ENCODE results near the gene KCNAB3.

KCNAB3 gene

DNA sequence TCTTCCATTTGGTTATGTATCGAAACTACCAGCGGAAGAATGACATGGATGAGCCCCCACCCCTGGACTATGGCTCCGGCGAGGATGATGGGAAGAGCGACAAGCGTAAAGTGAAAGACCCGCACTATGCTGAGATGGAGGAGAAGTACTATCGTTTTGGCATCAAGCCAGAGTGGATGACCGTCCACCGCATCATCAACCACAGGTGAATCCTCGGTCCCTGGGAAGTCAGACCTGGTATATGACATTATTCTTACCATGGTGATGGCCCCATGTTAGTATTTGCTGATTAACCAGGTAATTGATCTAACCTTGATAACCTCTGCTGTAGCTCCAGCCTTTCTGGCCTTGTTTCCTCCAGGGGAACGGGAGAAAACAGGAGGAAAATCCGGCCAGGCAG lies 32.6 kb downstream of the KCNAB3 start:
- WGBS = 98% methylated on average over 13 of the region's 13 CpGs
- peaks cover 53% of the 10 kb centered on the region for H3K36me3 ChIP-seq (ENCODE audit: insufficient read depth, low read length)
- H3K27ac ChIP-seq (ENCODE audit: low read depth, low read length) = no peak overlapping the region
- no peak overlapping the region for H3K4me3 ChIP-seq (ENCODE audit: low read length)
- H3K9me3 ChIP-seq (ENCODE audit: insufficient read depth, low read depth, low read length) = no peaks in the 10 kb centered on the region
- no peak overlapping the region for H3K9ac ChIP-seq (ENCODE audit: low read depth, low read length)
- no peaks in the 10 kb centered on the region for H3K27me3 ChIP-seq (ENCODE audit: insufficient read depth, low read length)
- H3K4me1 ChIP-seq (ENCODE audit: insufficient read depth, low read length) = no peaks in the 10 kb centered on the region

DNA sequence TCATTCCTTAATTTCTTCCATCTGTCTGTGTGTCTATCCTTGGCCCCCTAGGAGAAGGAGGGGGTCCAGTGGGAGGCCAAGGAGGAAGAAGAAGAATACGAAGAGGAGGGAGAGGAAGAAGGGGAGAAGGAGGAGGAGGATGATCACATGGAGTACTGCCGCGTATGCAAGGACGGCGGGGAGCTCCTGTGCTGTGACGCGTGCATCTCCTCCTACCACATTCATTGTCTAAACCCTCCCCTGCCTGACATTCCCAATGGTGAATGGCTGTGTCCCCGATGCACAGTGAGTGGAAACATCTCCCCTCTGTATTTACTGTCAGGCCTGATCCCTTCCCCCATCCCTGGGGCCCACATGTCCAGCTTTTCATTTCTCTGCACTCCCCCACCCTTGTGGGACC lies 34.8 kb downstream of the KCNAB3 start:
- H3K36me3 ChIP-seq (ENCODE audit: insufficient read depth, low read length) = peaks cover 46% of the 10 kb centered on the region
- H3K27ac ChIP-seq (ENCODE audit: low read depth, low read length) = no peak overlapping the region
- H3K4me3 ChIP-seq (ENCODE audit: low read length) = no peak overlapping the region
- no peaks in the 10 kb centered on the region for H3K9me3 ChIP-seq (ENCODE audit: insufficient read depth, low read depth, low read length)
- no peak overlapping the region for H3K9ac ChIP-seq (ENCODE audit: low read depth, low read length)
- H3K4me1 ChIP-seq (ENCODE audit: insufficient read depth, low read length) = no peaks in the 10 kb centered on the region
- 97% methylated on average over 8 of the region's 8 CpGs for WGBS
- no peaks in the 10 kb centered on the region for H3K27me3 ChIP-seq (ENCODE audit: insufficient read depth, low read length)

DNA sequence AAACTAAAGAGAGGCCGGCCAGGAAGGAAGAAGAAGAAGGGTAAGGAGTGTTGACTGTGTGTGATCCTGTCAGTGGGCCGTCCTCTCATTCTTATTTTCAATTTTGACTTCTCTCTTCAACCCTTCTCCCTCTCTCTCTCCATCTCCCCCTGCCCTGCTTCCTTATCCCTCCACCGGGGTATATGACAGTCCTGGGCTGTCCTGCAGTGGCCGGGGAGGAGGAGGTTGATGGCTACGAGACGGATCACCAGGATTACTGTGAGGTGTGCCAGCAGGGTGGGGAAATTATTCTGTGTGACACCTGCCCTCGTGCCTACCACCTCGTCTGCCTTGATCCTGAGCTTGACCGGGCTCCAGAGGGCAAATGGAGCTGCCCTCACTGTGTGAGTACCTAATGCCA lies 35.4 kb downstream of the KCNAB3 start:
- H3K36me3 ChIP-seq (ENCODE audit: insufficient read depth, low read length) = peaks cover 41% of the 10 kb centered on the region
- H3K4me3 ChIP-seq (ENCODE audit: low read length) = no peak overlapping the region
- WGBS = 93% methylated on average over 9 of the region's 9 CpGs

DNA sequence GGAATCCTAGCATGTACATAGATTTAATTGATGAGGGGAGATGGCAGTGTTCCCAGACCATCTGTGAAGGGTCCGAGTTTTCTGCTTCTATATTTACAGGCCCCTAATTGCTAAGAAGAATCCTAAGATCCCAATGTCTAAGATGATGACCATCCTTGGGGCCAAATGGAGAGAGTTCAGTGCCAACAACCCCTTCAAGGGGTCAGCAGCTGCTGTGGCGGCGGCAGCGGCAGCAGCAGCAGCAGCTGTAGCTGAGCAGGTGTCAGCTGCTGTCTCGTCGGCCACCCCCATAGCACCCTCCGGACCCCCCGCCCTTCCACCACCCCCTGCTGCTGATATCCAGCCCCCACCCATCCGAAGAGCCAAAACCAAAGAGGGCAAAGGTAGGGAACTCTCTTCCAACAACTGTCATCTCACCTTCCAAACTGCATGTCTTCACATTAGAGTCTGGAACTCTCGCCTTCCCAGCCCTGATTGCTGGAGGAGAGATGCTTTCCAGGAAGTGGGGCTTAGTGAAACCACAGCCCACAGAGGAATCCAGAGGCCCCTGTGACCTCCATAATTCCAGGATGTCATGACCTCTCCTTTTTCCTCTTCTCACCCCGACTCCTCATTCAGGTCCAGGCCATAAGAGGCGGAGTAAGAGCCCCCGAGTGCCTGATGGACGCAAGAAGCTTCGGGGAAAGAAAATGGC lies 36.3 kb downstream of the KCNAB3 start:
- no peaks in the 10 kb centered on the region for H3K9me3 ChIP-seq (ENCODE audit: insufficient read depth, low read depth, low read length)
- no peak overlapping the region for H3K27ac ChIP-seq (ENCODE audit: low read depth, low read length)
- 95% methylated on average over 13 of the region's 15 CpGs for WGBS
- H3K27me3 ChIP-seq (ENCODE audit: insufficient read depth, low read length) = no peaks in the 10 kb centered on the region
- no peak overlapping the region for H3K9ac ChIP-seq (ENCODE audit: low read depth, low read length)
- peaks cover 14% of the 10 kb centered on the region for H3K4me1 ChIP-seq (ENCODE audit: insufficient read depth, low read length)
- H3K36me3 ChIP-seq (ENCODE audit: insufficient read depth, low read length) = peaks cover 34% of the 10 kb centered on the region
- no peak overlapping the region for H3K4me3 ChIP-seq (ENCODE audit: low read length)

More for the DNA sequence above, 35.4 kb downstream of the KCNAB3 start:
- no peaks in the 10 kb centered on the region for H3K9me3 ChIP-seq (ENCODE audit: insufficient read depth, low read depth, low read length)
- H3K9ac ChIP-seq (ENCODE audit: low read depth, low read length) = no peak overlapping the region
- no peaks in the 10 kb centered on the region for H3K27me3 ChIP-seq (ENCODE audit: insufficient read depth, low read length)
- H3K27ac ChIP-seq (ENCODE audit: low read depth, low read length) = no peak overlapping the region
- H3K4me1 ChIP-seq (ENCODE audit: insufficient read depth, low read length) = peaks cover 5% of the 10 kb centered on the region

DNA sequence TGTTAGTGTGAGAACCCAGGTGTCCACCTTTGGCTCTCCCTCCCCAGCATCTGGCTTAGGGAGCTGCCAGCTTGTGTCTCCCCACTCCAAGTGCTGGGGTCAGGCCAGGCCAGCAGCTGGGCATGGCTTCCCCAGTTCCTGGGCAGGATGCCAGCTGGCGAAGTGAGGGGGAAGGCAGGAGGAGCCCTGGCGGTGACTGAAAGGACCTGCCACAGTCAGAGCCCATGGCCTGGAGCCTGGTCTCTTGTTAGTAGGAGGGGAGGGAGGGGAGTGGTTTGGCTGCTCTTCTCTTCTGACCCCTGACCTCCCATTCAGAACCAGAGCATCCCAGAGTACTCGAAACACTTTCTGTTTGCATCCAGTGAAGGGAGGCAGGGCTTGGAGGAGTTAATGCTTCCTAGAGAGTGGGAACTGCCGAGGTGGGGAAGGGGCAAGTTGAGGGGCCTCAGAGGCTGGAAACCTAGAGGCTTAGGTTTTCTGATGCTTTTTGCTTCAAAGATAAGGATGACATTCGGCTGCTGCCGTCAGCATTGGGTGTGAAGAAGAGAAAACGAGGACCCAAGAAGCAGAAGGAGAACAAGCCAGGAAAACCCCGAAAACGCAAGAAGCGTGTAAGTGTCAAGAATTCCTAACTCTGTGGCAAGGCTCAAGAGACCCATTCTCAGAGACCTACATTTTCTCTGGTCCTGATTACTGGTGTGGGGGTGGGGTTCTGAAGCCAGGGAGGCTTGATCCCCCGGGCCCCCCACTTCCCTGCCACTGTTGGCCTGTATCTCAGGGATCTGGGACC lies 40.3 kb downstream of the KCNAB3 start:
- Histone ChIP-seq H3K27ac (ENCODE audit: low read depth, low read length) (no peak overlapping the region), H3K4me1 (ENCODE audit: insufficient read depth, low read length) (peaks cover 25% of the 10 kb centered on the region), H3K27me3 (ENCODE audit: insufficient read depth, low read length) (peaks cover 18% of the 10 kb centered on the region), H3K9ac (ENCODE audit: low read depth, low read length) (no peak overlapping the region), H3K36me3 (ENCODE audit: insufficient read depth, low read length) (peaks cover 17% of the 10 kb centered on the region), H3K4me3 (ENCODE audit: low read length) (no peak overlapping the region), H3K9me3 (ENCODE audit: insufficient read depth, low read depth, low read length) (no peaks in the 10 kb centered on the region)
- WGBS = 73% methylated on average over 11 of the region's 11 CpGs

DNA sequence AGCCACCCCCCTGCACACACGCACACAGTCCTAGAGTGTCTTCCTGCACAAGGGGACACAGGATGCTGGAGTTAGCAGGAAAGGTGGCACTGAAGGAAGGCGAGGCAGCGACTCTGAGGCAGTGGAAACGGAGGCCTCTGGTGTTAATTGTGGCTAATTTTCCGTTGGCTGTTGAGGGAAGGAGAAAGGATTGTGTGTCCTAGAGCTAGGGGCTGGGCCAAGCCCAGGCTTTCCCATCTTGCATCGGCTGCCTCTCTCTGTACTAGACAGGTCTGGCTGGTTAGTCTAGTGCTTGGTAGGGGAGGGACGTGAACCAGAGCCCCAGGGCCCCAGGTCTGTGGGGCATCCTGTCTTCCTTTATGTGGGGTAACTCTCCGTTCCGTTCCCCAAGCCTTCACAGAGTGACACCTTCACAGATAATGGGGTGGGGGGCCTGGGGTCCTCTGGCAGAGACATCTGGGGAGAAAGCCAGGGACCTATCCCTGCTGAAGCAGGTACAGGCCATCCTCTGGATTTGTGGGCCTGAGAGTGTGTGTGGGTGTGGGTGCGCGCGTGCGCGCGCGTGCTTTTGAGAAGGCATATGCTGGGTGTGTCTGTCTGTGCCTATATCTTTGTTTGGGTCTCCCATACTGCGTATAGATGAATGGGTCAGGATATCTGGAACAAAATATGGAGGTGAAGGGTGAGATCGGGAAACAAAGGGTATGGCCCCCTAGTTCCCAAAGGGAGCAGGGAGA lies 41.3 kb downstream of the KCNAB3 start, which contains the start of gene CHD3:
Gene CHD3 (plus strand): TSS at position 606 of the 737 bp plus-strand sequence. CDS start 212 bp downstream, outside the sequence.
- 75% methylated on average over 18 of the region's 18 CpGs for WGBS
- Histone ChIP-seq H3K27ac (ENCODE audit: low read depth, low read length) (peak within 1 kb of the TSS; percentile 17; the same call in 1 of the 2 replicates), H3K9ac (ENCODE audit: low read depth, low read length) (peak within 1 kb of the TSS; percentile 49), H3K27me3 (ENCODE audit: insufficient read depth, low read length) (peaks cover 18% of the 10 kb centered on the region), H3K4me1 (ENCODE audit: insufficient read depth, low read length) (peaks cover 33% of the 10 kb centered on the region), H3K9me3 (ENCODE audit: insufficient read depth, low read depth, low read length) (no peaks in the 10 kb centered on the region), H3K36me3 (ENCODE audit: insufficient read depth, low read length) (peaks cover 9% of the 10 kb centered on the region), H3K4me3 (ENCODE audit: low read length) (peak within 1 kb of the TSS; percentile 56)

DNA sequence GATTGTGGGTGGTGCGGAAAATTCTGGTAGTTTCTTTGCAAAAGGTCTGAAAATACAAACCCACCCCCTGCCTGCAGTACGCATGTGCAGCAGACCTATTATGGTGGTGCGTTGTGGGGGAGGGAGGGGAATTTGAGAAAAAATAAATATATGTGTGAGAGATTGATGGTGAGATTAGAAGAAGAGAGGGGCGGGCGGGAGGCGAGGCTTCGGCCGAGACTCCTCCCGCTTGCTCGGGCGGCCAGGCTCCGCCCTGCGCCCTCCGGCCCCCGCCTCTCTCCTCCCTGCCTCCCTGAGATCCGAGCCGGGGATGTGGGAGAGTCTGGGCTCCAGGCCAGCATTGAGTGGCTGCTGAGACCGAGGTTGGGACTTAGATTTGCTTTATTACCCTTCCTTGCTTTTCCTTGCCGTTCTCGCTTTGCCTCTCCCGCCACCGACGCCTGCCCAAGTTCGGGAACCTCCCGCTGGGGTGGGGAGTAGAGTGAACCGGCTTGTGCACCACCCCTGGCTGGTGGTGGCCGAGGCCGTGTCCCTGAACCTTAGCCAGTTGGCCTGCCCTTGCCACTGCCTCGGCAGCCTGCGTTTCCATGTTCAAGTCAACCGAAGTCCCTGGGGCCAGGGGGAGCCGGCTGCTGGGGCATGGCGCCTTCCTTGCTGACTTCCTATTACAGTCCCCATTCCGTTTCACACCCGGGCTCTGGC lies 42.0 kb downstream of the KCNAB3 start:
- H3K27ac ChIP-seq (ENCODE audit: low read depth, low read length) = peak overlapping the region; percentile 17; the same call in 1 of the 2 replicates
- peaks cover 39% of the 10 kb centered on the region for H3K4me1 ChIP-seq (ENCODE audit: insufficient read depth, low read length)
- peak overlapping the region; percentile 56 for H3K4me3 ChIP-seq (ENCODE audit: low read length)
- H3K36me3 ChIP-seq (ENCODE audit: insufficient read depth, low read length) = peaks cover 9% of the 10 kb centered on the region
- 3% methylated on average over 35 of the region's 35 CpGs for WGBS
- no peaks in the 10 kb centered on the region for H3K9me3 ChIP-seq (ENCODE audit: insufficient read depth, low read depth, low read length)
- H3K27me3 ChIP-seq (ENCODE audit: insufficient read depth, low read length) = peaks cover 18% of the 10 kb centered on the region
- H3K9ac ChIP-seq (ENCODE audit: low read depth, low read length) = peak overlapping the region; percentile 49

DNA sequence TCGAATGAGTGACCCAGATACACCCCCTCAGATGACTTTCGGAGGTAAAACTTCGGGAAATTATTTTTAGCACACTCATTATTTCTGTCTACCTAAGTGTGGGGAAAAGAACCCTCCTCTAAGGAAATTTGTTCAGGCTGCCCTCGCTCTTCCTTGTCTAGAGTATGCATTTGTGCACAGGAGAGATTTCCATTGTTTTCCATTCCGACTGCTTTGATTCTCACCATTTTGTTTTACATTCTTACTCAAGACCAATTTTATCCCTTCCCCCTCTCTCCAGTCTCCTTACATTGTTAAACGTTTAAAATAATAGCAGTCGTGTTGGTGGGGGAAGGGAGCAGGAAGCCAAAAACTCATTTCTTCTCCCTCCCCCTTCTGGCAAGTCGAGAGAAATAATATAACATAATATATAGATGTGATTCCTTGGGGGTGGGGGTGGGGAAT lies 42.6 kb downstream of the KCNAB3 start:
- Histone ChIP-seq H3K36me3 (ENCODE audit: insufficient read depth, low read length) (peaks cover 9% of the 10 kb centered on the region), H3K9ac (ENCODE audit: low read depth, low read length) (no peak overlapping the region; the same call in 1 of the 2 replicates), H3K4me1 (ENCODE audit: insufficient read depth, low read length) (peaks cover 40% of the 10 kb centered on the region), H3K27ac (ENCODE audit: low read depth, low read length) (no peak overlapping the region), H3K27me3 (ENCODE audit: insufficient read depth, low read length) (peaks cover 18% of the 10 kb centered on the region), H3K9me3 (ENCODE audit: insufficient read depth, low read depth, low read length) (no peaks in the 10 kb centered on the region), H3K4me3 (ENCODE audit: low read length) (peak overlapping the region; percentile 56)
- WGBS = 6% methylated on average over 5 of the region's 8 CpGs

DNA sequence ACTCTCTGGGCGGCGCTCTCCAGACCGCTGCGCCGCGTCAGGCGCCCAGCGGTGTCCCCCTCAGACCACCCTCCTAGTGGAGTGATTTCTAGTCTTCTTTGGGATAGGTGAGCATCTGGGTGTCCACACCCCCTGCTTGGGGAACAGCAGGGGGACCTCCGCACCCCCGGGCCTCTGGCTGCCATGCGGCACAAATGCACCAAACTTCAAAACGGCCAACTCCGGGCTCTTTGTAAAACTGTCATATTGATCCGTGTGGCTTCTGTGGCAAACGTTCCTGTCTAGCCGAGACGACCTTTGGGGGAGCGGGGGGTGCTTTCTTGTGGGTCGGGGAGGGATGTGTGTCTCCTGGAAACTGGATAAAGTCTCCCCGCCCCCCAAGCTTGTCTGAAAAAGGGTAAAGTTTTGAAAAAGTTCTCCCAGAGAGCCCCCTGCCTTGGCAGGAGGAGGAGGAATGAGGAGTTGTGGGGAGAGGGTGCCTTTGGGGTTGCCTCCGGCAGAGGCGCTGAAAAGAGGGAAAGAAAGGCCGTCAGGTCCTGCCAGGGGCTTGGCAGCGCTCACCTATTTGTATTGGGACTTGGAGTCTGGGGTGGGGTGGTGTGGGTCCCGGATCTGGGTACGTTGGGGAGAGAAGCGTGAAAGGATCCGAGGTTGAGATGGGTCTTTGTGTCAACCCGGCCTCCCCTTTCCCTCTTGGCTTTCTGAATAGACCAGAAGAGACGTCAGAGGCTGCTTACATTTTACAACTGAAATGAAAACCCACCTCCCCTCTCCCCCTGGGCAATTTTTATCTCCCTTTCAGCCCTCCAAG lies 43.2 kb downstream of the KCNAB3 start:
- WGBS = 1% methylated on average over 29 of the region's 30 CpGs
- Histone ChIP-seq H3K27me3 (ENCODE audit: insufficient read depth, low read length) (peaks cover 18% of the 10 kb centered on the region), H3K9ac (ENCODE audit: low read depth, low read length) (peak overlapping the region; percentile 60; the same call in 1 of the 2 replicates), H3K27ac (ENCODE audit: low read depth, low read length) (no peak overlapping the region), H3K4me3 (ENCODE audit: low read length) (peak overlapping the region; percentile 56), H3K36me3 (ENCODE audit: insufficient read depth, low read length) (peaks cover 9% of the 10 kb centered on the region; the same call in 1 of the 2 replicates), H3K9me3 (ENCODE audit: insufficient read depth, low read depth, low read length) (no peaks in the 10 kb centered on the region), H3K4me1 (ENCODE audit: insufficient read depth, low read length) (peaks cover 40% of the 10 kb centered on the region)
